Ascending aorta (tissue), 2 donors: ENCODE results near the gene STMN3. TPM values are rescaled to one million over a fixed set of nuclear protein-coding genes. Genes with fewer than 3 reads are reported as not detected.

Source experiments
- DNase-seq, 2 donors: peaks; one replicate each; pipeline ENCODE4 v3.0.0-alpha.2; 2019; ENCODE audit warnings: low spot score in 2 of 2
- H3K27ac ChIP-seq, 2 donors: fragments of 200-600 bp; sonication (generic); one replicate each; pipeline ENCODE4 v1.5.1; 2016 to 2017; ENCODE audit warnings: mild to moderate bottlenecking in 1 of 2
- H3K27me3 ChIP-seq: fragments of 200-600 bp; sonication (generic); one replicate; pipeline ENCODE4 v1.5.1; 2017
- H3K36me3 ChIP-seq, 2 donors: fragments of 200-600 bp; sonication (generic); one replicate each; pipeline ENCODE4 v1.5.1; 2016
- H3K4me1 ChIP-seq, 2 donors: fragments of 200-600 bp; sonication (generic); one replicate each; pipeline ENCODE4 v1.5.1; 2016 to 2017; ENCODE audit warnings: mild to moderate bottlenecking in 1 of 2
- H3K4me3 ChIP-seq, 2 donors: fragments of 200-600 bp; sonication (generic); one replicate each; pipeline ENCODE4 v1.5.1; 2016 to 2017; ENCODE audit warnings: mild to moderate bottlenecking in 1 of 2
- H3K9me3 ChIP-seq, 2 donors: fragments of 200-600 bp; sonication (generic); one replicate each; pipeline ENCODE4 v1.5.1; 2016
- intact Hi-C: fragments of 100-400 bp; cut with DNase I; formaldehyde crosslinking; loops from one replicate; pipeline ENCODE4 v1.15.1; 2023
- total RNA-seq: library from RNA; depleted of rRNA; stranded (reverse); fragments of >200 nt; gene quantifications from one replicate; pipeline ENCODE4 v1.1.0, GENCODE V29; 2016
- TF ChIP-seq, protein P1 (sequence below), 3 experiments: fragments of 200-600 bp in 2 of 3; fragments of 450-650 bp in 1 of 3; sonication (generic) in 2 of 3; IDR thresholded peaks; one replicate each; pipeline ENCODE4 v1.5.1; 2016 to 2019; ENCODE audit warnings: antibody characterized with exemption in 3 of 3, mild to moderate bottlenecking in 1 of 3, moderate library complexity in 1 of 3

The STMN3 gene
- total RNA-seq, 1 donor from 2014 or later = 37.0 TPM

DNA sequence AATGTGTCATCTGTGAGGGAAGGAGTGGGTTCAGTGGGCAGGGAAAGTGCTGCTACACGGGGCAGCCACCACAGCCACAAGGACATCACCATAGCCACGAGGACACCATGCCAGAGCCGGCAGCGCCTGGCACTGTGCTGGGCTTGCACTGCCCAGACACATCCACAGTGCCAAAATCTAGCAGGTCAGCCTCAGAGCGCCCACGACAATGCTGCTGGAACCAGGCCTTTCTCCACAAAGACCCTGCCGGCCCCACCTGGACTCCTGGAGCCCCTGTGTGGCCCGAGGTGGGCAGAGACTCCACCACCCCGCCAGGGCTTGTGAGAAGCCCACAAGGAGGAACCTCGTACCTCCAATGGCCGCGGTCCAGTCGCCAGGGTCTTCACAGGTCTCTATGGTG is 60.6 kb downstream of the STMN3 start:
- H3K4me1 ChIP-seq = peaks cover 0 to 6% of the 10 kb centered on the region in 2 donors
- H3K36me3 ChIP-seq = peaks cover 65 to 75% of the 10 kb centered on the region in 2 donors

DNA sequence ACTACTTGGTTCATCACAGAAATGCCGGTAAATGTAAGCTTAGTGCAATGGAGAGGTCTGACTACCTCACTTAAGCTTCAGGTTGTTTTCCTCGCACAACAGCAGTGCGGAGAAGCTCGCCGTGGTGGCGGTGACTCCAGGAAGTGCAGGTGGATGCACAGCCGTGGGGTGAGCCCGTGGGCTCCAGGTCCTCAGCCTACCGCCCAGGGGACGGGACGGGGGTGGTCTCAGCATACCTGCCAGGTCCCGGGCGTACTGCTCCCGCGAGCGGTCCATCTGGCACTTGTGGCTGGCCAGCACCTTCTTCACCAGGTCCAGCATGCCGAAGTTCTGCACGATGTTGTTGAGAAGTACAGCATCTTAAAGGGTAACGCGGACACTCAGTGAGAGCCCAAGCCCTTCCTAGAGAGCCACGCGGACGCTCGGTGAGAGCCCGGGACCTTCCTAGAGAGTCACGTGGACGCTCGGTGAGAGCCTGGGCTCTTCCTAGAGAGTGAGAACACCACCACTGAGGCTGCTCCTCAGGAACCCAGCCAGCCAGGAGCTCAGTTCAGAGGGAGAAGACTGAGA is 61.4 kb downstream of the STMN3 start:
- Histone ChIP-seq H3K4me3 (no peak overlapping the region), H3K4me1 (peaks cover 0 to 6% of the 10 kb centered on the region in 2 donors), H3K27me3 (no peaks in the 10 kb centered on the region), H3K27ac (no peak overlapping the region), H3K36me3 (peaks cover 64 to 74% of the 10 kb centered on the region in 2 donors), H3K9me3 (no peaks in the 10 kb centered on the region)
- intact Hi-C loops = no loop called here
- no peak for DNase-seq
- TF ChIP-seq, protein P1, sequence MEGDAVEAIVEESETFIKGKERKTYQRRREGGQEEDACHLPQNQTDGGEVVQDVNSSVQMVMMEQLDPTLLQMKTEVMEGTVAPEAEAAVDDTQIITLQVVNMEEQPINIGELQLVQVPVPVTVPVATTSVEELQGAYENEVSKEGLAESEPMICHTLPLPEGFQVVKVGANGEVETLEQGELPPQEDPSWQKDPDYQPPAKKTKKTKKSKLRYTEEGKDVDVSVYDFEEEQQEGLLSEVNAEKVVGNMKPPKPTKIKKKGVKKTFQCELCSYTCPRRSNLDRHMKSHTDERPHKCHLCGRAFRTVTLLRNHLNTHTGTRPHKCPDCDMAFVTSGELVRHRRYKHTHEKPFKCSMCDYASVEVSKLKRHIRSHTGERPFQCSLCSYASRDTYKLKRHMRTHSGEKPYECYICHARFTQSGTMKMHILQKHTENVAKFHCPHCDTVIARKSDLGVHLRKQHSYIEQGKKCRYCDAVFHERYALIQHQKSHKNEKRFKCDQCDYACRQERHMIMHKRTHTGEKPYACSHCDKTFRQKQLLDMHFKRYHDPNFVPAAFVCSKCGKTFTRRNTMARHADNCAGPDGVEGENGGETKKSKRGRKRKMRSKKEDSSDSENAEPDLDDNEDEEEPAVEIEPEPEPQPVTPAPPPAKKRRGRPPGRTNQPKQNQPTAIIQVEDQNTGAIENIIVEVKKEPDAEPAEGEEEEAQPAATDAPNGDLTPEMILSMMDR (IDR thresholded peaks at IDR 0.05) = no peak

More for the DNA sequence above, 60.6 kb downstream of the STMN3 start:
- TF ChIP-seq, protein P1 (IDR thresholded peaks at IDR 0.05) = no peak
- Histone ChIP-seq H3K27me3 (no peaks in the 10 kb centered on the region), H3K4me3 (no peak overlapping the region), H3K27ac (no peak overlapping the region), H3K9me3 (no peaks in the 10 kb centered on the region)
- intact Hi-C loops = no loop called here
- DNase-seq = no peak

DNA sequence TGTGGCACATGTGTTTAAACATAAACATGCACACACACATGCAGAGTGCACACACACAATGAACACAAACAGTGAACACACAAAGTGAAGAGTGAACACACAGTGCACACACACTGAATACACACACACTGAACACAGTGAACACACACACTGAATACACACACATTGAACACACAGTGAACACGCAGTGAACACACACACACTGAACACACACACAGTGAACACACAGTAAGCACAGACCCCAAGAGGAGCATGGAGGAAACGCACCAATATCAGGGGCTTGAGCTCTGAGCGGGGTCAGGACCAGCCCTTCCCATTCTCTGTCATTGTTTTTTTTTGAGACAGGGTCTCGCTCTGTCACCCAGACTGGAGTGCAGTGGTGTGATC is 62.1 kb downstream of the STMN3 start:
- intact Hi-C loops = no loop called here

DNA sequence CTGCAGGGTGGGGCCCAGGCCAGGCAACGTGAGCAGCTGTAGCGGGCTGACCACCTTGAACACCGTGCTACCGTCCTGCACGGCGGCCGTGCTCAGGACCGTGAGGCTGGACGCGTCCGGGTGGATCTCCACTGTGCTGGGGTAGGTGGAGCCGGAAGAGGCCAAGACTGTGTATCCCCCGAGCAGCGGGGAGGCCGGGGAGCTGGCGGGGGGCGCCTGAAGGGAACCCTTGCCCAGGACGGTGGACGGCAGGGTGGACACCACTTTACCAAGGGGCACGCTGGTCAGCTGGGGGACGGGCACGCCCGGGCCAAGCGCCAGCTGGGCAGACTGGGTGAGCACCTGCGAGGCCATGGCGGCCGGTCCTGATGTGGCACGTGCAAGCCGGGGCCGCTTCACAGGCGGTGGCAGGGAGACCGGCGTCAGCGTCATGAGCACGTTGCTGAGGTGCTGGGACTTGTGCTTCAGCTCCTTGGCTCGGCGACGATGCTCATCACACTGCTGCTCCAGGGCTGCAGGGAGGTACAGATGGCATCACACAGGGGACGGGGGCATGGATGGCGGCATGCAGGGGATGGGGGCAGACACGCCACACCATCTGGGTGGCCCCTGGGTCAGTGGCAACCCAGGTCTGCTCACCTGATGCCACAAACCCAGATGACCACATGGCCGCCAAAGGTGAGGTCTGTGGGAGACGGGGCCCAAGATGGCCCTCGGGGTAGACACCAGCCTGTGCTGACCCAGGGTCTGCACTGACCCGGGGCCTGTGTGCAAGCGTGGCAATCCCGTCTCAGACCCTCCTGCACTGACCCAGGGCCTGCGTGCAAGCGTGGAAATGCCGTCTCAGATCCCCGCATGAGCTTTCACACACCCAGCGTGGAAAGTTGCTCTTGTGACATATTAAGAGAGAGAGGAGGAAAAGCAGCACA is 62.7 kb downstream of the STMN3 start:
- Histone ChIP-seq H3K4me1 (peaks cover 0 to 6% of the 10 kb centered on the region in 2 donors), H3K36me3 (peaks cover 58 to 65% of the 10 kb centered on the region in 2 donors), H3K27ac (no peak overlapping the region), H3K4me3 (no peak overlapping the region), H3K27me3 (no peaks in the 10 kb centered on the region), H3K9me3 (no peaks in the 10 kb centered on the region)
- TF ChIP-seq, protein P1 (IDR thresholded peaks at IDR 0.05) = no peak
- intact Hi-C loops = no loop called here
- no peak for DNase-seq

More for the DNA sequence above, 62.1 kb downstream of the STMN3 start:
- TF ChIP-seq, protein P1 (IDR thresholded peaks at IDR 0.05) = no peak
- Histone ChIP-seq H3K27me3 (no peaks in the 10 kb centered on the region), H3K4me3 (no peak overlapping the region), H3K9me3 (no peaks in the 10 kb centered on the region), H3K27ac (no peak overlapping the region), H3K4me1 (peaks cover 0 to 6% of the 10 kb centered on the region in 2 donors), H3K36me3 (peaks cover 64 to 71% of the 10 kb centered on the region in 2 donors)
- no peak for DNase-seq

Other genes starting within 250 kb of the STMN3 start
- gene KCNQ2, start 180.8 kb downstream of the STMN3 start, total RNA-seq = not detected
- gene EEF1A2, start 154.3 kb downstream of the STMN3 start, total RNA-seq = 1.1 TPM
- gene PPDPF, start 132.7 kb downstream of the STMN3 start, total RNA-seq = 242 TPM
- not detected for gene PTK6, start 116.0 kb downstream of the STMN3 start, total RNA-seq
- not detected for gene SRMS, start 105.7 kb downstream of the STMN3 start, total RNA-seq
- not detected for gene FNDC11, start 99.3 kb downstream of the STMN3 start, total RNA-seq
- gene HELZ2, start 79.2 kb downstream of the STMN3 start, total RNA-seq = 58.1 TPM
- gene GMEB2, start 26.3 kb downstream of the STMN3 start, total RNA-seq = 14.0 TPM
- 80.6 TPM for gene RTEL1, start 4.9 kb upstream of the STMN3 start, total RNA-seq
- gene TNFRSF6B, start 43.2 kb upstream of the STMN3 start, total RNA-seq = 119 TPM
- 50.8 TPM for gene ARFRP1, start 54.6 kb upstream of the STMN3 start, total RNA-seq
- 42.4 TPM for gene ZGPAT, start 54.6 kb upstream of the STMN3 start, total RNA-seq
- 7.3 TPM for gene LIME1, start 83.2 kb upstream of the STMN3 start, total RNA-seq
- gene SLC2A4RG, start 86.4 kb upstream of the STMN3 start, total RNA-seq = 114 TPM
- 39.5 TPM for gene ZBTB46, start 177.8 kb upstream of the STMN3 start, total RNA-seq
- not detected for gene ABHD16B, start 208.1 kb upstream of the STMN3 start, total RNA-seq
- 161 TPM for gene TPD52L2, start 211.8 kb upstream of the STMN3 start, total RNA-seq
- gene DNAJC5, start 241.7 kb upstream of the STMN3 start, total RNA-seq = 42.9 TPM